ENCODE data around the gene ZNF280A. TPM values are rescaled to one million over a fixed set of nuclear protein-coding genes. Genes with fewer than 3 reads are reported as not detected.

ZNF280A gene
- total and polyA plus RNA-seq, 9 of the 15 experiments (the other 6 are each of a cell fraction or from before 2014, with no cell fraction given): 19.0 to 40.8 (median 28.6) TPM

- TF ChIP-seq CHD7 (IDR thresholded peaks at IDR 0.05; ENCODE audit: low read depth, low read length) (no peak), JUND (IDR thresholded peaks at IDR 0.05; ENCODE audit: borderline replicate concordance, low read depth, low read length) (no peak), JUND (tag; IDR thresholded peaks at IDR 0.05; ENCODE audit: borderline replicate concordance, low read depth, low read length) (no peak), NEUROD1 (IDR thresholded peaks at IDR 0.05; ENCODE audit: borderline replicate concordance, low read depth, low read length, partially characterized antibody) (no peak), SAFB2 (IDR thresholded peaks at IDR 0.05; ENCODE audit: borderline replicate concordance, low read depth, low read length, severe bottlenecking) (peak; percentile 67), EHMT2 (IDR thresholded peaks at IDR 0.05) (no peak), POLR3G (IDR thresholded peaks at IDR 0.05; ENCODE audit: extremely low read depth, insufficient read length, insufficient replicate concordance) (no peak), MYNN (IDR thresholded peaks at IDR 0.05) (no peak), MYNN (CRISPR knock-in tag; IDR thresholded peaks at IDR 0.05) (no peak)
Measured at GRCh38 chr22:22498267-22498666, 21.8 kb downstream of the ZNF280A start (continued).

Measured in K562 (cell line).